T-helper 2 cell treated with Interferon-gamma antibody and Interleukin-4, amounts not matched to agents 100 ng/mL and 5 ng/mL, for 36 hours (primary cell): ENCODE results near the gene ZBTB47. TPM values are rescaled to one million over a fixed set of nuclear protein-coding genes. Genes with fewer than 3 reads are reported as not detected.

Experiments used
- intact Hi-C: fragments of 100-400 bp; cut with micrococcal nuclease; formaldehyde crosslinking; loops from one replicate; pipeline ENCODE4 v1.15.1; 2023
- total RNA-seq: library from RNA; stranded (reverse); gene quantifications from 2 replicates; pipeline ENCODE4 v1.2.3, GENCODE V29; 2022

The ZBTB47 gene
- total RNA-seq, 1 donor from 2014 or later = 0.32 TPM

DNA sequence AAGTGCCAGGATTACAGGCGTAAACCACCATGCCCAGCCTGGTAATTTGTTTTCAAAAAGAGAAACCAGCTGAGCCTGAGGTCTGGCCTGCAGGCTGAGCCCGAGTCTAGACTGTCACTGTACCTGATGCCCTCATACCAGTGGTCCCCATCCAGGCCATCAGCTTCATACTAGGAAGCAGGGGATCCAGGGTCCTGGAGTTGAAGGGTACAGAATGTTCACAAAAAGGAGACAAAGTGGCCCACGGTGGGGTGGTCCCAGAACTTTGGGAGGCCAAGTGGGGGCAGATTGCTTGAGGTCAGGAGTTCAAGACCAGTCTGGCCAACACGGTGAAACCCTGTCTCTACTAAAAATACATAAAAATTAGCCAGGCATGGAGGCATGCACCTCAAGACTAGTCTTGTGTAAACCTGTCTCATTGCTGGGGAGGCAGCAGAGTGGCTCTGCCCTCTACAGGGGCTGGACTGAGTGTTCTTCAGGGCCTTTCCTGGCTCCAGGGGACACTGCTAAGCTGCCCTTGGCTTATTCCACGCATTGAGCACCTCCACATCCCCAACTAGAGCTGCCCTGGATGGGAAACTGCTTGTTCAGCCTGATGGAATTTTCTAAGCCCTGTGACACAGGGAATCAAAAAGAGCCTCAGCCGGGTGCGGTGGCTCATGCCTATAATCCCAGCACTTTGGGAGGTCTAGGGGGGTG lies 57.0 kb downstream of the ZBTB47 start:
- intact Hi-C loops = no loop called here

- intact Hi-C loops = no loop called here
Observed at GRCh38 chr3:42711491-42712343, 58.2 kb downstream of the ZBTB47 start.

GRCh38 chr3:42712344-42712648 lies 58.8 kb downstream of the ZBTB47 start:
- intact Hi-C loops = no loop called here

- intact Hi-C loops = no loop called here
Observed at GRCh38 chr3:42712688-42713372, 59.3 kb downstream of the ZBTB47 start.

- intact Hi-C loops = no loop called here
Observed at GRCh38 chr3:42713747-42714146, 60.2 kb downstream of the ZBTB47 start.

- intact Hi-C loops = no loop called here
Observed at GRCh38 chr3:42714171-42714852, 60.8 kb downstream of the ZBTB47 start.

Other genes starting within 250 kb of the ZBTB47 start
- not detected in 2 replicates for gene LYZL4, start 243.1 kb upstream of the ZBTB47 start, total RNA-seq
- gene VIPR1, start 151.1 kb upstream of the ZBTB47 start, total RNA-seq = 3.4 and 3.8 TPM in 2 replicates
- 50.0 and 50.2 TPM in 2 replicates for gene SEC22C, start 71.7 kb upstream of the ZBTB47 start, total RNA-seq
- gene SS18L2, start 62.8 kb upstream of the ZBTB47 start, total RNA-seq = 65.3 and 67.4 TPM in 2 replicates
- 106 and 109 TPM in 2 replicates for gene NKTR, start 53.0 kb upstream of the ZBTB47 start, total RNA-seq
- not detected in 2 replicates for gene KLHL40, start 31.8 kb downstream of the ZBTB47 start, total RNA-seq
- gene HHATL, start 49.1 kb downstream of the ZBTB47 start, total RNA-seq = not detected in 2 replicates
- gene CCDC13, start 119.6 kb downstream of the ZBTB47 start, total RNA-seq = 0.45 TPM in 1 of 2 replicates, not detected in the other
- gene HIGD1A, start 150.8 kb downstream of the ZBTB47 start, total RNA-seq = 67.0 and 70.5 TPM in 2 replicates
- gene ACKR2, start 155.7 kb downstream of the ZBTB47 start, total RNA-seq = 1.00 and 1.3 TPM in 2 replicates
- not detected in 2 replicates for gene CYP8B1, start 222.2 kb downstream of the ZBTB47 start, total RNA-seq